ENCODE data around the gene FMN2.

Gene FMN2

DNA sequence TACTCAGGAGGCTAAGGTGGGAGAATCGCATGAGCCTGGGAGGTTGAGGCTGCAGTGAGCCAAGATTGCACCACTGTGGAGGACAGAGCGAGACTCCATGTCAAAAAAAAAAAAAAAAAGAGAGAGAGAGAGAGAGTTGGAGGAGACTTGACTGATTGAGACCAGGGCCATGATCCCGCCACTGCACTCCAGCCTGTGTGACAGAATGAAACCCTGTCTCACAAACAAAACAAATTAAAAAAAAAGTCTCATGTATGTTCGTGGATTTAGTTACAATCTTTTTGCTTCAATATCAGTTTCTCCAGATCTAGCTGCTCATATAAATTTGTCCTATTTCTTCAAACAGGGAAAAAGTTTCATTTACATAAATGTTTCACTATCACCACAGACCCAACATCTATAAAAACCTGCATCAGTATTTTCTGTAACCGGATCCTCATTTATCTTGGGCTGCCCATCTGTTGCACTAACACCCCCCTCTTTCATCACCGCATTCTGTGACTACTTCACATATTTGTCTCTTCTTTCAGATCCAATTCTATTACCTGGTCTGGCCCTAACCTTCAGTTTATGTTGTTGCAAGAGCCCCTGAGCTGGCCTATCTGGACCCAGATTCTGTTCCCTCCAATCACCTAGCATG is 393.2 kb downstream of the FMN2 start:
- H3K4me3 ChIP-seq: no peak overlapping the region
- H3K9me3 ChIP-seq: no peaks in the 10 kb centered on the region
- TF ChIP-seq, protein P1, sequence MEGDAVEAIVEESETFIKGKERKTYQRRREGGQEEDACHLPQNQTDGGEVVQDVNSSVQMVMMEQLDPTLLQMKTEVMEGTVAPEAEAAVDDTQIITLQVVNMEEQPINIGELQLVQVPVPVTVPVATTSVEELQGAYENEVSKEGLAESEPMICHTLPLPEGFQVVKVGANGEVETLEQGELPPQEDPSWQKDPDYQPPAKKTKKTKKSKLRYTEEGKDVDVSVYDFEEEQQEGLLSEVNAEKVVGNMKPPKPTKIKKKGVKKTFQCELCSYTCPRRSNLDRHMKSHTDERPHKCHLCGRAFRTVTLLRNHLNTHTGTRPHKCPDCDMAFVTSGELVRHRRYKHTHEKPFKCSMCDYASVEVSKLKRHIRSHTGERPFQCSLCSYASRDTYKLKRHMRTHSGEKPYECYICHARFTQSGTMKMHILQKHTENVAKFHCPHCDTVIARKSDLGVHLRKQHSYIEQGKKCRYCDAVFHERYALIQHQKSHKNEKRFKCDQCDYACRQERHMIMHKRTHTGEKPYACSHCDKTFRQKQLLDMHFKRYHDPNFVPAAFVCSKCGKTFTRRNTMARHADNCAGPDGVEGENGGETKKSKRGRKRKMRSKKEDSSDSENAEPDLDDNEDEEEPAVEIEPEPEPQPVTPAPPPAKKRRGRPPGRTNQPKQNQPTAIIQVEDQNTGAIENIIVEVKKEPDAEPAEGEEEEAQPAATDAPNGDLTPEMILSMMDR (IDR thresholded peaks at IDR 0.05): no peak
- no peak overlapping the region for H3K27ac ChIP-seq
- no peaks in the 10 kb centered on the region for H3K36me3 ChIP-seq
- DNase-seq: no peak
- intact Hi-C loops (cut with DNase I; ENCODE audit: low total_unique reads): no loop called here
- H3K27me3 ChIP-seq: no peaks in the 10 kb centered on the region
- no peaks in the 10 kb centered on the region for H3K4me1 ChIP-seq

DNA sequence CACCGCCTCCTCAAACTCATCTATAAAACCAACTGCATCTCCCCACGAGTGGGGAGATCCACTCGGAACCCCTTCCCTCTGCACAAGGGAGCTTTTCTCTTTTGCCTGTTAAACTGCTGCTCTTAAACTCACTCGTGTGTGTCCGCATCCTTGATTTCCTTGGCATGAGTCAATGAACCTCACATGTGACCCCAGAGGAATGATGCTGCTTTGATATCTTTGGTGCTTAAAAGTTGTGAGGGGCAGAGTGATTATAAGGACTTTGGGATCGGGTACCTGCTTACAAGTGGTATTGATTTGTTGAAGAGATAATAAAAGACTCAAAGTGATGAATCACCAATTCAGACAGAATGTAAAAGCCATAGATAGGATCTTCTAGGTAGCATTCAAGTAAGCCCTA is 394.9 kb downstream of the FMN2 start:
- no peak for DNase-seq
- H3K27ac ChIP-seq: no peak overlapping the region
- intact Hi-C loops (cut with DNase I; ENCODE audit: low total_unique reads): no loop called here

DNA sequence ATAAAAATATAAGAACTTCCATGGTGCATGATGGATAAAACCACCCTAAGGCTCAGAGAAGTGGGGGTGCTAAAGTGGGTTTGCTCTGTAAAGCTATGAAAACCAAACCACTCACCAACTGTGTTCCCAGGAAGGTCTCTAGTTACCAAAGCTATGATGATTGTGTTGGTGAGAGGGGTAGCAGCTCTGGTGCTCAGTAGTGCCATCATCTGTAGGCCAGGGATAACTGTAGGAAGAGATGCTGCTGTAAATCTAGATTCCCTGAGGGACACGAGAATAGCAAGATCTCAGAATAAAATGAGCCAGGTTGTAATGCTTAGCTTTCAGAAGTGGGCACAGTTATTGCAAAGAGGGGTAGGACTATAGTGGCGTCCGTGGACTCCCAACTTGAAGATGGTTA is 395.8 kb downstream of the FMN2 start:
- Histone ChIP-seq H3K4me1 (no peaks in the 10 kb centered on the region), H3K27ac (no peak overlapping the region), H3K4me3 (no peak overlapping the region), H3K36me3 (no peaks in the 10 kb centered on the region), H3K9me3 (peaks cover 0 to 7% (median 0%) of the 10 kb centered on the region in 3 donors), H3K27me3 (no peaks in the 10 kb centered on the region)
- intact Hi-C loops (cut with DNase I; ENCODE audit: low total_unique reads): no loop called here
- TF ChIP-seq, protein P1 (IDR thresholded peaks at IDR 0.05): no peak
- no peak for DNase-seq

More for the DNA sequence above, 394.9 kb downstream of the FMN2 start:
- no peaks in the 10 kb centered on the region for H3K4me1 ChIP-seq
- no peak overlapping the region for H3K4me3 ChIP-seq
- H3K9me3 ChIP-seq: no peaks in the 10 kb centered on the region
- TF ChIP-seq, protein P1 (IDR thresholded peaks at IDR 0.05): no peak
- H3K27me3 ChIP-seq: no peaks in the 10 kb centered on the region
- H3K36me3 ChIP-seq: no peaks in the 10 kb centered on the region

DNA sequence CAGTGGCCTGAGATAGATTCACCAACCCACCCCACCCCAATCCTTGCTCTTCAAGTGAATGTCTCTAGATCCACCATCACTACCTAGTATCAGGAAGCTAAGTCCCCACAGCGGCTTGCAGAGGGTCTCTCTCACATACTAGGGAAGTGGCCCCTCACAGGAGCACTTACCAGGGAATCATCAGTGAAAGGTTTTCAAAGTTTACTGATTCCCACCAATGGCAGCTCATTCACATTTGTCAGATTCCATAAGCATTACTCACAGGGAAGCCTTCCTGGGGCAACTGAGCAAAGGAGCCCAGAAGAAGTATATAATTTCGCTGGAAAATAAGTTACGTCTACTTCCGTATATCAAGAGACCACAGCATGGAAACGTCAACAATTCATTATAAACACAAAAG is 399.5 kb downstream of the FMN2 start:
- H3K4me1 ChIP-seq: no peaks in the 10 kb centered on the region
- no peak for DNase-seq
- intact Hi-C loops (cut with DNase I; ENCODE audit: low total_unique reads): no loop called here
- H3K27me3 ChIP-seq: no peaks in the 10 kb centered on the region
- TF ChIP-seq, protein P1 (IDR thresholded peaks at IDR 0.05): no peak
- H3K9me3 ChIP-seq: peaks cover 0 to 11% (median 0%) of the 10 kb centered on the region in 3 donors
- no peak overlapping the region for H3K27ac ChIP-seq
- no peaks in the 10 kb centered on the region for H3K36me3 ChIP-seq
- H3K4me3 ChIP-seq: no peak overlapping the region

DNA sequence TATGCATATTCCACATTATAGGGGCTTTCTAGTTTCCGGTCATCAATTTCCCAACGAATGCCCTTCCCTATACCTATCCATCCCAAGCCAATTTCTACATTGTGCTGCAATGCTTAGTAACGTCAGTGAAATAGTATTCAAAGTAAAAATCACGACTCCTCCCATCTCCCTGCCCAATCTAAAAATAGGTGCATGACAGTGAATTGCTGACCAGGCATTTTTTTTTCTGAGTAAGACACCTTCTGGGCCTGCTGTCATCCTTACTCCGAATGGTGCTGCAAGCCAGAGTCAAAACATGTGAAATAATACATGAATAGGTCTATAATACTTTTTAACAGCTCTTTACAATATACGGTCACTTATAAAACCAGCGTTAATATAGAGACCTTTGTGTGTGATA is 400.1 kb downstream of the FMN2 start:
- Histone ChIP-seq H3K4me3 (no peak overlapping the region), H3K4me1 (no peaks in the 10 kb centered on the region), H3K27me3 (no peaks in the 10 kb centered on the region), H3K27ac (no peak overlapping the region), H3K36me3 (no peaks in the 10 kb centered on the region), H3K9me3 (peaks cover 0 to 11% (median 0%) of the 10 kb centered on the region in 3 donors)
- intact Hi-C loops (cut with DNase I; ENCODE audit: low total_unique reads): no loop called here
- no peak for DNase-seq
- TF ChIP-seq, protein P1 (IDR thresholded peaks at IDR 0.05): no peak

Data from tibial artery (tissue), 4 donors.